ENCODE data around the gene TEAD1.
A peak's percentile ranks its signal among the peaks of the same experiment; 100 is the strongest.
"Not testable (repeated sequence)": the region's sequence is repeated elsewhere in the genome, so short reads cannot be mapped to it uniquely, and the experiment has no call there.

TEAD1 gene

DNA sequence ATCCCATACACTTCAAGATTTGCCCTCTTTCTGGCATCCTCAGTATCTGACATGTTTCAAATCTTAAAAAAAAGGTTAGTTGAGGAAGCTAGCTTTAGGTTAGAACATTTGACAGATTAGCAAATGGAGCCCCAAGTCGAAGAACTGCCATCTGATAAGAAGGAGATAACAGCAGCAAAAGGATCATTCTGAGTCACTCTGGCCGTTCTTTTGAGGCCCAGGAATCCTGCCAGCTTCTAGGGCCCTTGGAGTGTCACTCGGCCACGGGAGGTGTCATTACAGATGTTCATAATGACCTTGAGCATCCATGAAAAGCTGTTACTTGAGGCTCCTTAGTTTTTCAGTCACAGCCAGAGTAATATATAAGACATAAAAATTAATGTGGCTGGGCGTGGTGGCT is 202.8 kb downstream of the TEAD1 start:
- no peak for FAIRE-seq

DNA sequence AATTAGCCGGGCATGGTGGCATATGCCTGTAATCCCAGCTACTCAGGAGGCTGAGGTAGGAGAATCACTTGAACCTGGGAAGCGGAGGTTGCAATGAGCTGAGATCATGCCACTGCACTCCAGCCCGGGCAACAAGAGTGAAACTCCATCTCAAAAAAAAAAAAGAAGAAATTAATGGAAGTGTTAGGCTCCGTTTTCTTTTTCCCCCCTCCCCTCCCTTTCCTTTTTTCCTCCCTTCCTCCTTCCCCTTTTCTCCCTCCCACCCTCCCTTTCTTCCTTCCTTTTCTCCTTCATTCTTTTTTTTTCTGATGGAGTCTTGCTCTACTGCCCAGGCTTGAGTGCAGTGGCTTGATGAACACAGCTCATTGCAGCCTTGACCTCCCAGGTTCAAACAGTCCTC is 203.3 kb downstream of the TEAD1 start:
- FAIRE-seq, result not testable (repeated sequence)

DNA sequence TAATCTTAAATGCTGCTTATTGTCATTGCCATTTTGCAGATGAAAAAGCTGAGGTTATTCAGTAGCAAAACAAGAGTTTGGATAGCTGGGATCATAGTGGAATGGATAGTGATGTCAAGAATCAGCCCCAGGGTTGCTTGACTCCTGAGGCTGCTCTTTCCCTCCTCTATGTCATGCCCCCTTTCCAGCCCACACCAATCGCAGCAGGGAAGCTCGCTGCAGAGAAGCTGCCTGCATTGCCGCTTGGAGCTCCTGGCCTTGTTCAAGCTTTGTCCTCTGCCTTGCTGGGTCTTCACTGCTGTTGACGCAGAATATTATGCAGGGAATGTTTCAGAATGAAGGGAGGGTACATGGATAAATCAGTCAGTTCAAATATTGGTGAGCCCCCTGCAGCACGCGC is 206.1 kb downstream of the TEAD1 start:
- FAIRE-seq, result no peak

DNA sequence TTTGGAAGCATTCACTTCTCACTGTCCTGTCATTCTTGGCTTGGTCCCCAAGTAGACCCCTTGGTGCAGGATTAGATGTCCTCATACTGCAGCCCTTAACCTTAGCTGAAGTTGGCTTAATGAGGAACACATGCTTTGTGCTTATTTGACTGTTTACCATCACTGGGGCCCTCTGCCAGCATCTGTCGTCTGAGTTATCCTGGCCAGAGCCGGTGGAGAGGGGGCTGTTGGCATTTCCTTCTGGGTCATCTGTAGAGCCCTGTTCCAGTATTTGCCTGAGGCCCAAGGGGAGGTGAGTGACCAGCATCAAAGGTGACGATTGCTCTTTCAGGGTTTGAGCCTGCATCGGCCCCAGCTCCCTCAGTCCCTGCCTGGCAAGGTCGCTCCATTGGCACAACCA is 208.4 kb downstream of the TEAD1 start:
- no peak for FAIRE-seq

DNA sequence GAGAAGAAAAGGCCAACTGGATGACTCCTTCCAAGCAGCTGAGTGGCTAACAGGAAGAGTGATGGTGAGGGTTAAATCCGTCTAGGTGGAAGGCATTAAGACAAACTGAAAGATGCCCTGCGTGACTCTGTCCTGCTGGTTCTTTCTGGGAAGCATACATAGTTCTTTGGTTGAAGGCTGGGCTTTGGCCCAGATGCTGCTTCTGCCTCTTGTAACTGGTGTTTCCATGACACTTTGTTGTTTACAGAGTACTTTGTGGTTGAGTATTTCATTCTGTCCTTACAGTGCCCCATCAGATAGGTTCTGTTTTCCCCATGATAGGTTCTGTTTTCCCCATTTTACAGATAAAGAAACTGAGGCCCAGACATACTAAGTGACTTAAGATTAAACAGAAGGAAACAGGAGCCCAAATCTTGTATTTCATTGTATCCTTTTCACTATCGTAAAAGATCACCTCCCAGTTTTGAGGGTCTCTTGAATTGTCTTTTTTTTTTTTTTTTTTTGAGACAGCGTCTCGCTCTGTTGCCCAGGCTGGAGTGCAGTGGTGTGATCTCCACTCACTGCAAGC is 210.6 kb downstream of the TEAD1 start:
- FAIRE-seq, result no peak

DNA sequence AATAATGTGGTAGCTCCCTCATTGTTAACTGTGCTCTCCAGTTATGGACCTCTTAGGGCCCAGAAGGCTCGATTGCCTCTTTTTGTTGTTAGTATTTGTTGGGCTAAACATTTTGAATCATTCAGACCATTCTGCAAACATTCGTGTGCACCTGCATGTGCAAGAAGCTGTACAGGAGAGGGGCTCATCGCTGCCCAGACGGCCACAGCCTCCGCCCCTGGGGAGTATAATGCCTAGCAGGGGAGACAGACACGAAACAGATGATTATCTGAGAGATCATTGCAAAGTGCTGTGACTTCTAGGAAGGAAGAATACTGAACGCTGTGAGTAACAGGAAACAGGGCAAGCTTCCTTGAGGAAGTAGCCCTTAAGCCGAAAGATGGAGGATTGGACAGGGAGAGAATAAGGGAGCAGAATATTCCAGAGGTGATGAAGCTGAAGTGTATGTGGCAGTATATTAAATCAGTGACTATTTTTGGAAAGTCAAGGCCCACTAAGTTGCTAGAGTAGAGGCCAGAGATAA is 211.6 kb downstream of the TEAD1 start:
- FAIRE-seq, result no peak

DNA sequence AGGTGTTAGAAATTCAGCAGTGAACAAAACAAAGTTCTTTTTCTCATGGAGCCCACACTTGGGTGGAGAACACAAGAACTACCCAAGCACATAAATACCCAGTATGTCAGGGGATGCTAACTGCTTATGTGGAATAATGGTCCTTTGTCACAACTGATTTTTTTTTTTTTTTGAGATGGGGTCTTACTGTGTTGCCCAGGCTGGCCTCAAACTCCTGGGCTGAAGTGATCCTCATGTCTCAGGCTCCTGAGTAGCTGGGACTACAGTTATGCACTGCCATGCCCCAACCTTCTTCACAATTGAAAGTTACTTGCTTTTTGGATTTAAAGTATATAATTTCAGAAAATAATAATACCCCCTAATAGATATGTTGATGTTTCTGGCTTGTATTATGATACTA is 212.3 kb downstream of the TEAD1 start:
- no peak for FAIRE-seq

DNA sequence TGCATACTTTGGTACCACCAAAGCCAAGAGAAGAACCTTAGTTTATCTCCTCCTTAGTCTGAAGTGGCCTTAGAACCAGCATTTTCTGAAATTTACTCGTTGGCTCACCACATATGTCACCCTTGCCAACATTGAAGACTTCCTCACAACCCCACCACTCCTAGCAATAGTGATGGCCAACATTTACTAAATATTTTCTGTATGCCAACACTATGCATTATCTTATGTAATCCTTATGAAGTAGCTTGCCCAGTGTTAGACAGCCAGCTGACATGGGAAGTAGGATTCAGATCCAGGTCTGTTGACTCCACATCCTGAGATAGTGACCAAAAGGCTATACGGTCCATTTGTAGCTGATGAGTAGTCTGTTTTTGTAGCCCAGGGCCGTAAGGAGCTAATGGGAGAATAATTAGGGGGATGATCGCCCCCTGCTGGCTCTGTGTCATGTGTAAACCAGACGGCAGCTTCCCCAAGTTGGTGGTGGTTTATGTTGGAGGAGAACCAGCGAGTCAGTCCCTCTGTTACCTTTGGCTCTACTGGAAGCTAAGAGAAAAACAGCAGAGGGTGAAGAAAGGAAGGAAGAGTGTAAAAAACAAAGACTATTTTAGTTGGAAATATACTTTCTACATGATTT is 214.4 kb downstream of the TEAD1 start:
- peak; percentile 53 for FAIRE-seq

DNA sequence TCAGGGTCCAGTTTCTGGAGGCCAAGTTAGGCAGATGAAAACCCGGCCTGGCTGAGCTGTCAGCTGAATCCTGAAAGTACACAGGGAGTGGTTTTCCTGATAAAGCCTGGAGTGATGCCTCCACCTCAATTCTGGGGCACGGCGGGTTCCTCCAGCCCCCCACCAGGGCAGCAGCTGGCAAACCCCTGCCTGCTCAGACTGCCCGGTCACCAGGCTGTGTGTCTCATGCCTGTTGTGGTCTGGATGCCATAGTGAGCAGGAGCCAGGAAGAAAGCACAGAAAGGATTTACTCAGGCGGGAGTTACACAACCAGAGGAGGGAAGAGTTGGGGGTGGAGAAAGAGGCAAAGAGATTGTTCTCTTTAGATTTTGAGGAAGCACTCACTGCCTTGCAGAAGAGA is 215.0 kb downstream of the TEAD1 start:
- FAIRE-seq, result no peak

DNA sequence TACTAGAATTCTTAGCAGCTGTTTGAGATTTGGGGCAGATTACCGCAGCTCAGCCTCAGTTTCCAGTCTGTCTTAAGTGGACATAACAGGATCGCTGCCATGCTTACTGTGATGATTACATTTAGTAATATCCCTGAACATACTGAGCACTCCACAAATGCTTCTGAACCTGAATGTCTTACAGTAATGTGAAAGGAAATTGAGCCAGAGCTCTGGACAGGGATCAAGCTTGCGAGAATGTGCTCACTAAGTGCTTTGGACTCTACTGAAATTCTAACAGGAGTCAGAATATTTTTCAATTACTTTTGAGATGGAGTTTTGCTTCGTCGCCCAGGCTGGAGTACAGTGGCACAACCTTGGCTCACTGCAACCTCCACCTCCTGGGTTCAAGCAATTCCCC is 216.3 kb downstream of the TEAD1 start:
- no peak for FAIRE-seq

DNA sequence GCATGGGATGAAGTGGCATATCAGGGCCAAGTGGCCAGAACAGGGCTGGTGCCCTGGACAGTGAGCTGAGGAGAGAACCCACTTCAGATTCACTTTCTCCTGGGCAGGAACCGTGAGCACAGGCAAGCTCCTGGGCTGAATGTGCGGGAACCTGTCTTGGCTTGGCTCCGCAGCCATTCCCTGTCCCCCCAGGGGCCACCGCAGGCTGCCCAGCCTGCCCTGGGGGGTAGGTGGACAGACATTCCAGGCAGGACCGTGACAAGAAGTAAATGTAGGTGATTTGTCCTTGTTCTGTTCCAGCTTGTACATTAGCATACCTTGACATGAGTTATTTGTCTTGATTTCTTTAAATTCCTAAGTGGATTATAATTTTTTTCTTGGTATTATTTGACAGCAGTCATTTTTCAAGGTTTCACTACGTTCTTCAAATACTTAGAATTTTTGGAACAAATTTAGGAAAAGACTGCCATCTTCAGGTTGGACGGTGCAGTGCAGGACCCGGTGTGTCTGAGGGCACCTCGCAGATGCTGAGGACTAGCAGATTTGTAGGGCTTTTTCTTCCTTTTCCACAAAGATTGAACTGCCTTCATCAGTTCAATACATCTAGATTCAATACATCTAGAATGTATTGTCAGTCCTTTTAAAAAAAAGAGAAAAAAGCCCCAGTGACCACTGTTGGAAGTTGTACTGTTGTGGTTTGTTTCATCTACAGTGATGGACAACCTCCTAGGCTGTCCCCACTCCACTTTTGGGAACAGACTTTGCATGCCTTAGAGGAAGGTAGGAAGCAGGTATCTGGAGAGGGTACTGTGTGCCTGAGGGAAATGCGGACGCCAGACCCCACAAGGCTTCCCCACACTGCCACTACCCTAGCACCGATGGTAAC is 219.8 kb downstream of the TEAD1 start:
- FAIRE-seq, result peak; percentile 80

DNA sequence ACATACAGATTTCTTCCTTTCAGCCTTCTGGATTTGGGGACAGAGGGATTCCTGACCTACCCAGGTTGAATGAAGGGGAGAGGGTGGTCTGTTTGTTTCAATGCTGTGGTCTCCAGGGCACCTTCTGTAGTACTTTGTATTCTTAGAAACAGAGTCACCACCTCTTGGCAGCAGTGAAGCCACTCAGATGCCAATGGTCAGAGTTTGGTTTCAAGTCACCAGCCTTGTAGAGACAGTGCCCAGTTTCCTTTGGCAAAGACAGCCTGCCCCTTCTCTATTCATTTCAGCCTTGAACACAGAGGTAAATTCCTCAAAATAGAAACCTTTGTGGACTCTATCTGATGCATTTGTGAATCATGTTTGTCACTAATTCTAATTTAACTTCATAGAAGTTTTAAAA is 223.2 kb downstream of the TEAD1 start:
- FAIRE-seq, result no peak

DNA sequence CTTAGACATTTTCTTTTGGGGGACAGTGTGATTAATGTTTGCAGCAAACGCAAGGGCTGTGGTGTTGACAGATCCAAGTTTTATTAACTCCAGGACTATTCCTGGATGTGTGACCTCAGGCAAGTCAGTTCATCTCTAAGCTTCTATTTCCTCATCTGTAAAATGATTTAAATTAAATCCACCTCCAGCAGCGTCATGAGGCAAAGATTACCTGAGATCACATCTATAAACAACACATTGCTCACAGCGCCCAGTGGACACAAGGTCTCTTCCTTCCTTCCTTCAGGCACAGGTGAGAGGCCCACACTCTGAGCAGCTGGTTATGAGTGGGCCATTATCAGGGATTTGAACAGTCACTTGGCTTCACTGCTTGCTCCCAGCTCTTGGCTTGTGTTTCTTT is 223.6 kb downstream of the TEAD1 start:
- FAIRE-seq, result no peak

DNA sequence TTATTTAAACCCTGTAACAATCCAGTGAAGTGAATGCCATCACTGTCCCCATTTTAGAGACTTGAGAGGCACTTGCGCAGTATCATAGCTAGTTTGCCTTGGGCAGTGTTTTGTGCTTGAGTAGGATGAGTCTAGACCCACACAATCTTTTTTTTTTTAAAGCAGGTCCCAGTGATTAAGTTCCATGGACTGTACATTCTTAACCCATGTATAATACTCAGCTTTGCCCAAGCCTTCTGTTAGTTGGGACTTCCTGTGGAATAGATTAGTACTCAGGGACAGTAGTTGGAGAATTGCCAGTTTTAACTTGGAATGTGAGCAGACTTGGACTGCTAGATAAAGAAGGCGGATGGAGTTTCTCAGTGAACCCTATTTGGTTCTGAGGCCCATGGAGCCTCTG is 226.3 kb downstream of the TEAD1 start:
- FAIRE-seq, result no peak

DNA sequence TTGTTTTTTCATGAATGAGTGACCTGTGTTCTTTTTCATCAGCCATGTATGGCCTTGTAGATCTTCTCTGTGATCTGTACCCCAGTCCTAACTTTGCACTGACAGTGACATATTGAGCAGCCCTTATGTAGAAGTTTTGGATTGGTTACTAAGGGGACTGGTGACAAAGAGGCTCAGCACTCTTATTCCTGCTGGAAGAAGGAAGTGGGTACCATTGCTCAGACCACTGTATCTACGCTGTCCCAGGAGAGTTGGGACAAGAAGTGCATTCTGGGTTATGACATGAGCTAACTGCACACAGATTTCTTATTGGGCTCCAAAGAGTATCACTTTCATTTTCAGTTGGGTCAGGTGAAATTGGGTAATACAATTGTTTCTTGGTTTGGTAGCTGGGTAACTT is 227.1 kb downstream of the TEAD1 start:
- FAIRE-seq, result no peak

DNA sequence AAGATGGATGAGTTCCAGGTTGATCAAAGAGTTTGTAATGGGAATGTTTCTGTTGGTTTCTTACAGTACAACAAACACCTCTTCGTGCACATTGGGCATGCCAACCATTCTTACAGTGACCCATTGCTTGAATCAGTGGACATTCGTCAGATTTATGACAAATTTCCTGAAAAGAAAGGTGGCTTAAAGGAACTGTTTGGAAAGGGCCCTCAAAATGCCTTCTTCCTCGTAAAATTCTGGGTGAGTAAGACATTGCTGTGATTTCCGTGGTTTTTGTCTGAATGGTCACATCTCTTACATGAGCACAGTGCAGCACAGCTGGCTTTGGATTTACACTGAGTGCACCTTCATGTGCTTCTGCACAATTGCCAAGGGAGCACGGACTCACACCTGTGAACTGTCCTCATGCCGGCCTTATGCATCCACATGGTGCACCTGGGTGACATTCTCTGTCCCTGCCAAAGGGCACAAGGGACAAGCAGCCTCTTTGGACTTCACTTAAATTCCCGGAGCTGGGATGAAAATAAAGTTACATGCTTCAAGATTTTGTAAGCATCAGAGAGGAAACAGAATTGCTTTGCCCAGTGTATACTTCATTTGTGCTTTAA is 227.8 kb downstream of the TEAD1 start:
- FAIRE-seq, result no peak

DNA sequence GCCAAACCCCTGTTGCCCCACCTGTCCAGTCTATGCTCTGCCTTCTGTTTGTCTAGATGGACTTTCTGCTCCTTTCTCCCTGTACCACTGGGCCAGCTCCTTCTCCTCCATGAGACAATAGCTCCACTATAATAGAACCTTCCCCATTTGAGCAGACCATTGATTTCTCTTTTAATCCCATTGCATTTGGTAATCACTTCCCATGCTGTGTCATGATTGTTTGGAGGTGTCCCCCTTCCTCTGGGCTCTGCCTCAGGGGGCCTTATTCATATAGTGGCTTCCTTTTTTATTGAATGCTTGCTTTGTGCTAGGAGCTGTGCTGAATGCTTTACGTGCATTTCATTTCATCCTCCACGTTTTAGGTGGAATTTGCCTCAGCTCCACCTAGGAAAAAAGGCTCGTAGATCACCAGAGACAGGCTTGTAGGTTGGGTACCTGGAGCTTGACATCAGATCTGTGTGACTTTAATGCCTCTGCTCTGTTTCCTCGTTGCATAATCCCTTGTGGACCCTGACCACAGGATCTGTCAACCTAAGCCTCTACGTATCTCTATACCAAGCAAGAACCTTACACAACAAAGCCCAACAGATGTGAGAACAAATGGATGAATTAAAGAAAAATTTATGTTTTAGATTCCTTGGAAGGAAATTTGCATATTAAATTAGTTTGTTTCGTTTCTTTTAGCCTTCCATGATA is 228.7 kb downstream of the TEAD1 start:
- FAIRE-seq, result no peak

DNA sequence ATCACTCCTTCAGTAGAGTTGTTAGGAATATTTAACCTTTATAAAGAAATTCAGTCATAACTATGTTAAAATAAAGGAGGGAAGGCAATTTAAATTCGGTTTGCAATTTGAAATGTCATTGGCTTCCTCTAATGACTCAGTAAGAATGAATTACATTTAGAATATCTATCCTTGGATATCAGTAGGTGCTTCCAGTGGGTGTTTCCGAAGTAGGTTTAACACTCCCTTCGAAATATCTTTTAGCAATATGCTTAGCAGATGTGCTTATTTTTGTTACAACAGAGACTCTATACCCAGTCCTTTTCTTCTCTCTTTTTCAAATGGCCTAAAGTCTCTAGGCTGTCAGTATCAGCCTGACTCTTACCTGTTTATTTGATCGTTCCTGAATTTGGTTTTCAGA is 231.2 kb downstream of the TEAD1 start:
- no peak for FAIRE-seq

DNA sequence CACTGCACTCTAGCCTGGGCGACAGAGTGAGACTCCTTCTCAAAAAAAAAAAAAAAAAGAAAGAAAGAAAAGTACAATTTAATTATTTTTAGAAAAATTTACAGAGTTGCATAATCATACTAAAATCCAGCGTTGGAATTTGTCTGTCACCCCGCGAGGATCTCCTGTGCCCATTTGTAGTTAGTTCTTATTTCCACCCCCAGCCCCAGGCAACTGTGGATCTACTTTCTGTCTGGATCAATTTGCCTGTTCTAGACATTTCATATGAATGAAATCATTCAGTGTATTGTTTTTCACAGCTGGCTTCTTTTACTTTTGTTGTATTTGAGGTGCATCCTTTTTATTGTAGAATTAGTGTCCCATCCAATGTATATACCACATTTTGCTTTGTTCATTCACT is 232.3 kb downstream of the TEAD1 start:
- FAIRE-seq, result no peak

DNA sequence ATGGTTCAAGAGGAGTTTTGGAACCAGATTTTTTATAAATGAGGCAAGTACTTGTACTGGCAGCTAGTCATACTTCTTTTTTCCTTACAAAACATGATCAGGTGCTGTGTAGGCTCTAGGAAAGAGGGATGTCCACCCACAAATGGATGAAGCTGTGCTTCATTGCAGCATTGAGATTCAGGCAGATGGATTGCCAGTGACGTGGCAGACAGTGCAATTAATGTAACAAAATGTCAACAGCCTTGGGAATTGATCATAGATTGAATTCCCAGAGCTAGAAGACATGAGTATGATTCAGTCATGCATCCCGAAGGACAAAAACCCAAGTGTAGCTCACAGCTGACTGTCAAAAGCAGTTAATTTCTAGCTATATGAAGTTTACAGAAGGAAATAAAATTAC is 235.7 kb downstream of the TEAD1 start:
- no peak for FAIRE-seq

DNA sequence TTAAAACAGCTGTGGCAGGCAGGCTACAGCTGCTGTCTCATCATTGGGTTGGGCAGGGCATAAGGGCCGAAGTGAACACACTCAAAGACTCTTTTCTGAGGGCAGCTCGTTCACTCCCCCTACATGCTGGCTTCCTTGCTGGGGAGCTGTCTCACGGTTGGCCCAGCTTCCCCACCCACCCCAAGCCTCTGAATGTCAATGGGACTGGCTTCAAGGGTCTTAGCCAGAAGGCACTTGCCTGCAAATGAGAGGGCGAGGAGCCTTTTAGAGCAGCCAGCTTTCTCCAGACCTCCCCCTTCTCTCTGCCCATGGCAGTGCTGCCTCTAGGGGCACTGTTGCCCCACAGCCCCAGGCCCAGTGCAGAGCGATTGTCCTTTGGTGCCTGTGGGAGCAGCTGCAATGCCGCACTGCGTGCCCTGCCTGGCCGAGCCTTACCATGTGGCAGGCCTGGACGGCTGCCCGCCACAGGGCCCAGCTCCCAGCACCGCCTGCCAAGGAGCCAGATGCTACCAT is 240.2 kb downstream of the TEAD1 start:
- FAIRE-seq, result no peak

DNA sequence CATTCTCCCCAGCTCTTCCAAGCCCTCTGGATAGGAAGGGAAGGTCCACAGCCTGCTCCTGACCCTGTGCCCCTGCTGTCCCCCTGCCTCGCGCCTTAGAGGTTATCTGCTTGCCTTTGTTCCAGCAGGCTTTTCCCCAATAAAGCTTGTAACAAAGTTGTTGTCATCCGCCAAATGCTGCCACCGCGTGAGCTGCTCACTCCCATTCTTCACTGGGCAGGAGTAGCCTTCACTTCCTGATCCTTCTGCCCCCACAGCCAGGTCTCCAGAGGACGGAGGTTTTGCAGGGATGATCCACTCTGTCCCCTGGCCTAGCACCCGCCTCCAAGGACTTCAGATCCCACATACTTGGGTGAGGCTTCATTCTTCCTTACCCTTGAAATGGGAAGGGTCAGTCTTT is 240.9 kb downstream of the TEAD1 start:
- FAIRE-seq, result no peak

DNA sequence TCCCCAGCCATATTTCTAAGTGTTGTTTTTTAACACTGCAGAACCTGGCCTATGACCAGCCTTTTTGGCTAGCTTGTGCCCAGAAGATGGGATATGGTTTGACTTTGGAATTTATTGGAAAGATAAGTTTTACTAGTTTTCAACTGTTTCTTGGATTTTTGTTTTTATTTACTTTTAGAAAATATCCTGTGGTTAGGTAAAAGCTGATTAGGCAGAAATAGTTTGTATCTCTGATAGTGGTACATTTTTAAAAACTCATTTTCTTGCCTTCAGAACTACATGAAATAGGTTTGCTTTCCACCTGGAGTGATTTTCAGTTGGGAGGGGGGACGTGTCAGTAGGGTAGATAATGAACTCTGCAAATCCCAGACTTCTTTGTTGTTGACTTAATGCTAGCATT is 243.6 kb downstream of the TEAD1 start:
- FAIRE-seq, result no peak
